GM10248 (cell line): ENCODE results near the gene PRKCB.
"Not testable (repeated sequence)": the region's sequence is repeated elsewhere in the genome, so short reads cannot be mapped to it uniquely, and the experiment has no call there.

ENCODE experiments used
- CTCF ChIA-PET: fragments of 300-600 bp; sonication (Branson Sonifier 250); formaldehyde crosslinking; extraction: SDS; loops from one replicate; lab custom pipeline; 2021; ENCODE audit warnings: antibody characterized with exemption; lab: Yijun Ruan, JAX
- POLR2A ChIA-PET: fragments of 350-650 bp; sonication (Branson Sonifier 250); formaldehyde crosslinking; extraction: SDS; loops from one replicate; lab custom pipeline; 2020; ENCODE audit warnings: antibody characterized with exemption; lab: Yijun Ruan, JAX
- DNase-seq: peaks from one replicate; pipeline ENCODE4 v3.0.0; 2012; ENCODE audit errors: extremely low spot score
- CTCF ChIP-seq: IDR thresholded peaks from 2 replicates; pipeline ENCODE4 v1.5.1; 2012; ENCODE audit warnings: mild to moderate bottlenecking, low read depth; ENCODE audit errors: extremely low read depth, missing control alignments, control extremely low read depth

PRKCB gene

GRCh38 chr16:24011237-24011636 is 175.5 kb downstream of the PRKCB start:
- POLR2A ChIA-PET = no interaction called here
- no peak for TF ChIP-seq CTCF
- no peak for DNase-seq
- CTCF ChIA-PET = interaction anchor here (1.1 to 6.7 kb wide), 12 partner anchors 12 to 214 kb away, joined by 3 to 101 read pairs (median 12); no protein-coding TSS in a partner anchor

- DNase-seq = no peak
- no peak for TF ChIP-seq CTCF
- ChIA-PET CTCF (interaction anchor here (1.1 to 5.2 kb wide), 5 partner anchors 9 to 210 kb away, joined by 3 to 85 read pairs (median 7); no protein-coding TSS in a partner anchor), POLR2A (interaction anchor here (0.5 to 1.1 kb wide), 2 partner anchors 9 to 158 kb away, joined by 3 to 6 read pairs; no protein-coding TSS in a partner anchor)
Observed at GRCh38 chr16:24013054-24013636, 177.4 kb downstream of the PRKCB start.

GRCh38 chr16:24013864-24014645 is 178.3 kb downstream of the PRKCB start:
- peak; percentile 87 for DNase-seq
- ChIA-PET POLR2A (interaction anchor here (0.7 to 1.1 kb wide), 2 partner anchors 10 to 11 kb away, joined by 5 to 6 read pairs; no protein-coding TSS in a partner anchor), CTCF (interaction anchor here (1.1 to 5.2 kb wide), 7 partner anchors 7 to 491 kb away, joined by 3 to 85 read pairs (median 4); no protein-coding TSS in a partner anchor)

GRCh38 chr16:24014955-24015354 is 179.2 kb downstream of the PRKCB start:
- CTCF ChIA-PET = interaction anchor here (0.7 to 5.2 kb wide), 14 partner anchors 8 to 490 kb away, joined by 3 to 85 read pairs (median 4); no protein-coding TSS in a partner anchor
- POLR2A ChIA-PET, DNase-seq: not testable (repeated sequence)

More at GRCh38 chr16:24013864-24014645, 178.3 kb downstream of the PRKCB start:
- no peak for TF ChIP-seq CTCF

GRCh38 chr16:24015923-24016322 is 180.1 kb downstream of the PRKCB start:
- no peak for TF ChIP-seq CTCF
- CTCF ChIA-PET = interaction anchor here (0.7 to 5.2 kb wide), 13 partner anchors 12 to 288 kb away, joined by 3 to 85 read pairs (median 3); no protein-coding TSS in a partner anchor
- POLR2A ChIA-PET = no interaction called here
- DNase-seq = no peak

GRCh38 chr16:24018485-24018884 is 182.7 kb downstream of the PRKCB start:
- no peak for DNase-seq
- ChIA-PET POLR2A (no interaction called here), CTCF (interaction anchor here (2.5 to 3.2 kb wide), 2 partner anchors 8 to 215 kb away, joined by 9 to 18 read pairs; no protein-coding TSS in a partner anchor)
- TF ChIP-seq CTCF = no peak
